IPS DF 4.7 (cell line): ENCODE measurements around the gene URAD.
"Not testable (repeated sequence)": the region's sequence is repeated elsewhere in the genome, so short reads cannot be mapped to it uniquely, and the experiment has no call there.

Source experiments
- DNase-seq: peaks from one replicate; pipeline ENCODE4 v3.0.0-alpha.2; 2013; ENCODE audit warnings: low spot score; ENCODE audit errors: extremely low read depth

The URAD gene

GRCh38 chr13:27970382-27971235 lies 17.9 kb downstream of the URAD start:
- no peak for DNase-seq

GRCh38 chr13:27969866-27970229 lies 18.6 kb downstream of the URAD start:
- DNase-seq: no peak

GRCh38 chr13:27969082-27969865 lies 19.2 kb downstream of the URAD start, which contains the start of gene CDX2:
TSS of gene CDX2 (minus strand) at chr13:27969315. CDS start at chr13:27969006, 309 bp downstream.
- DNase-seq: no peak

- DNase-seq: no peak
These were observed 20.0 kb downstream of the URAD start for GRCh38 chr13:27968316-27969081.

GRCh38 chr13:27967736-27968315 lies 20.7 kb downstream of the URAD start:
- no peak for DNase-seq

- DNase-seq: no peak
These were observed 21.2 kb downstream of the URAD start for GRCh38 chr13:27967203-27967735.

- DNase-seq: no peak
These were observed 21.8 kb downstream of the URAD start for GRCh38 chr13:27966641-27967202.

GRCh38 chr13:27965740-27966640 lies 22.5 kb downstream of the URAD start:
- no peak for DNase-seq

- DNase-seq: no peak
These were observed 23.2 kb downstream of the URAD start for GRCh38 chr13:27965343-27965739.

- DNase-seq: no peak
These were observed 23.7 kb downstream of the URAD start for GRCh38 chr13:27964741-27965323.

GRCh38 chr13:27964206-27964605 lies 24.3 kb downstream of the URAD start:
- DNase-seq: not testable (repeated sequence)

GRCh38 chr13:27963491-27963890 lies 25.0 kb downstream of the URAD start:
- no peak for DNase-seq

GRCh38 chr13:27962982-27963381 lies 25.5 kb downstream of the URAD start:
- no peak for DNase-seq

GRCh38 chr13:27962128-27962841 lies 26.2 kb downstream of the URAD start:
- DNase-seq: no peak

- no peak for DNase-seq
These were observed 27.0 kb downstream of the URAD start for GRCh38 chr13:27961227-27962085.

GRCh38 chr13:27960362-27961226 lies 27.9 kb downstream of the URAD start:
- DNase-seq: no peak

- no peak for DNase-seq
These were observed 28.5 kb downstream of the URAD start for GRCh38 chr13:27959976-27960361.
